HG02588 (cell line): Measurements from ENCODE around the gene ASB17.
"Not testable (repeated sequence)": the region's sequence is repeated elsewhere in the genome, so short reads cannot be mapped to it uniquely, and the experiment has no call there.

ENCODE experiments used
- ATAC-seq: cut with Tn5 transposase; IDR thresholded peaks from one replicate; pipeline ENCODE4 v1.9.1; 2021; ENCODE audit warnings: mild to moderate bottlenecking, moderate library complexity; ENCODE audit not compliant: unreplicated experiment

ASB17 gene, protein sequence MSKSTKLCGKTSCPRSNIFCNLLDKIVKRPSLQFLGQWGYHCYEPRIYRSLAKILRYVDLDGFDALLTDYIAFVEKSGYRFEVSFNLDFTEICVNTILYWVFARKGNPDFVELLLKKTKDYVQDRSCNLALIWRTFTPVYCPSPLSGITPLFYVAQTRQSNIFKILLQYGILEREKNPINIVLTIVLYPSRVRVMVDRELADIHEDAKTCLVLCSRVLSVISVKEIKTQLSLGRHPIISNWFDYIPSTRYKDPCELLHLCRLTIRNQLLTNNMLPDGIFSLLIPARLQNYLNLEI

DNA sequence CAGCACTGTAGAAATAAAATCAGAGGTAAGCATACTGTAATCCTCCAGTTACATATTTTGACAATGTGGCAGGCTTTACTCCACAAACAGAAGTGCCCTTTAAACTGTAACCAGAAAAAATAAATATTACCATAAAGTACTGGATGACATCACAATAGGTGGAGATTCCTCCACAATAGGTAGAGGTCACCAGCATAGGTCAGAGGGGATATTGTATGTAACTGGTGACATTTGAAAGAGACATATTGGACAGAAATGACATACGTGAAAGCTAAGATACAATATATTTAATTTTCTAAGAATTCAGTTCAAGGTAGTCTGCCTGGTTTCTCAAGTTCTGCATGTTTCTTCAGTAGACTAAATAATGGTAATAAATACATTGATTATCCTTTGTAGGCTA is at the start of gene ASB17:
Gene ASB17 (minus strand): TSS at position 101 of the 400 bp plus-strand sequence. CDS start 113 bp downstream, outside the sequence.
- ATAC-seq, result no peak

DNA sequence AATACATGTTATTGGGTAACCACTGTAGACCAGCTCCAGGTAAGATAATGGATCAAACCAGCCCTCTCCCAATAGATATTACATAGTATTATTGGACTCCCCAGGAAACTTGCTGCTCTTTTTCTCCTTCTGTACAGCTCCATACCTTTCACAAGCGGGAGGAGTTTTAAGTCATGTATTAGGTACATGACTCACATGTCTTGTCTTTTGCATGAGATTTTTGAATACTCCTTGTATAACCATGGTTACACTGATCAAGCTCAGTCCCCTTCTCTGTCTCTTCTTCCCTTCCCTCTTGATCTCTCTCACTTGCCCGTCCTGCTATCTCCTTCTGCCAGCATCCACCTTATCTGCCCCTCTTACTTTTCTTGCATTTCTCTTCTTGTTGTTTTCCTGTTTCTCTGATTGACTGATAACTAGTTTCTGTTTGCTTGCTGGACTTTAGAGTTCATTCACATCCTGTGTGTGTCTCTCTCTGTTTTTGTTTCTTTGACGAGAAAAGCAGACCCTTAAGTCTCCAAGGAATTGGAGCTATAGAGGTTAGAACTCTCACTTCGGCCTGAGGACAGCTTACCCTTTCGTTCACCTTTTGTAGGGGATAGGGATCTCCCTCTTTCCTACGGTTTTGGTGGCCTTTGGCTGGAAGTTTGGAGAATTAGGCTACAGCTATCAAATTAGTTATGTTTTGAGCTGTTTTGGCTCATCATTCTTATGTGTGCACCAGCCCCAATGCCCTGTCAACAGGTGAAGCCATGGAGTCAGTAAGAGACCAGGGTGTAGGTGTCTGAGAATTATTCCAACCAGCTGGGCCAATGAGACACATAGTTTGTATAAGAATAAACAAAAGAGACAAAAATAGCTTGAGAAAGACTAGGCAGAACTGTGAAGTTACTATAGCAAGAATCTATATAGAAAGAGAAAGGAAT is 49.0 kb upstream of the ASB17 start:
- ATAC-seq, result peak; percentile 39

DNA sequence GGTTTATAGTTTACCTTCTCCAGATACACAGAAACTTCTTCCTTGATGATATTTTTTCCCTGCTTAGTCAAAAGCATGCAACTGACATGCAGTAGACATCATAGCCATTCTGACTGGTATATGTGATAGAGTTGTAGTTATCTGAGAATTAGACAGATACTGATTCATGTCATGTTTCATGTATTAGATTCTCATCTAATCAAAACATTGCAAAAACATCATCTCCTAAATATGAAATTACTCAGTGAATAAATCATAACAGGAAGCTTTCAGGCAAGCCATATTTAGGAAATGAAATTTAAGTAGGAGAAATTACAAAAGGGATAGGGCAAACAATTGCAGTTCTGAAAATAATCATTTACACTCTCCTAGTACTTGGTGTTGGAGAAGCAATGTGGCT is 38.4 kb upstream of the ASB17 start:
- no peak for ATAC-seq

DNA sequence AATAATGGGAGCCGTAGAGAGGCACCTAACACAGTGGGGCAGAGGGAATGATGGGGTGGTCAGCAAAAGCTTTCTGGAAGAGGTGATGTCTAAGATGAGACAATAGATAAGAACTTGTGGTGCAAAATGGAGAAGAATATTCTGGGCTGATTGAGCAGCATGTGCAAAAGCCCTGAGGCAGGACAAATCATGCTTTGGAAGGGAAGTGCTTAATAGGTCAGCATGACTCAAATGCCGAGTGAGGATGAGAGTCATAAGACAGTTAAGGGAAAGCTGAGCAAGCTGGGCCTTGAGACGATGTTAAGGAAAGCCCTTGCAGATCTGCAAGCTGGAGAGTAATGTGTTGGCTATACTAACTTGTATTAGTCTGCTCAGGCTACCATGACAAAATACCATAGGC is 37.3 kb upstream of the ASB17 start:
- ATAC-seq, result no peak

DNA sequence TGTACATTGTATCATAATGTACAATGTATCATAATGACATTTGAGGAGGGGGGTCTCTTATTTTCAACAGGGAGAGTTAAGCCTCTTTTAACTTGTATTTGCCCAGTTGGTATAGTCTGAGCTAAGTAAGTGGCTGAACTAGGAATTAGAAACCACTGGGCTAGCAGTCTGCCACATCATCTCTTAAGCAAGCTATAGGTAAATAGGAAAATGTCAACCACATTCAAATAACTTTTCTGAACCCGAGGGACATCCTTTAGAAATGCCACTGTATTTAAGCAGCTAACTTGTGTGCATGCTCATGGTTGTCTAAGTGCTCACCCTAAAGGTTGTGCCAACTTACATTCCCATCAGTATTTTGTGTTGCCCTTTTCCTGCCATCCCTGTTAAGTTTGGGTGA is 35.5 kb upstream of the ASB17 start:
- ATAC-seq, result no peak

DNA sequence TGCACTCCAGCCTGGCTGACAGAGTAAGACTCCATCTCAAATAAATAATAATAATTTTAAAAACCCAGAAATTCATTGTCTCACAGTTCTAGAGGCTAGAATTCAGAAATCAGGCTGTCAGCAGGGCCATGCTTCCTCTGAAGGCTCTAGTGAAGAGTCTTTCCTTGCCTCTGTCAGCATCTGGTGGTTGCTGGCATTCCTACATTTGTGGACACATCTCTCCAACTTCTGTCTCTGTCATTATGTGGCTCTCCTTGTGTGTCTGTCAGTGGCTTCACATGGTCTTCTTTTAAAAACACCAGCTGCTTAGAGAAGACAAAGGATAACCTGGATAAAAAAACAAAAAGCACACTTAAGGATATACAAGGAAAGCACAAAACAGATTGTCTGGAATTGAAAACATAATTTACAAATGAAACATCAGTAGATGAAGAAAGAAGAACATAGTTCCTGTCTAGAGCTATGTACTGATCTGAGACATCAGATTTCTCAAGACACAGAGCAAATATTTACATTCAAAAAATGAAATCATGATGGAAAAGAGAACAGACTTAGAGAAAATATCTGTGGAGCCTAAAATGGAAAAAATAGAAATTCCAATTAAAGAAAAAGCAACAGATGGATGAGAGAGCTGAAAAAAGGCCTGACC is 32.7 kb upstream of the ASB17 start:
- ATAC-seq, result no peak

DNA sequence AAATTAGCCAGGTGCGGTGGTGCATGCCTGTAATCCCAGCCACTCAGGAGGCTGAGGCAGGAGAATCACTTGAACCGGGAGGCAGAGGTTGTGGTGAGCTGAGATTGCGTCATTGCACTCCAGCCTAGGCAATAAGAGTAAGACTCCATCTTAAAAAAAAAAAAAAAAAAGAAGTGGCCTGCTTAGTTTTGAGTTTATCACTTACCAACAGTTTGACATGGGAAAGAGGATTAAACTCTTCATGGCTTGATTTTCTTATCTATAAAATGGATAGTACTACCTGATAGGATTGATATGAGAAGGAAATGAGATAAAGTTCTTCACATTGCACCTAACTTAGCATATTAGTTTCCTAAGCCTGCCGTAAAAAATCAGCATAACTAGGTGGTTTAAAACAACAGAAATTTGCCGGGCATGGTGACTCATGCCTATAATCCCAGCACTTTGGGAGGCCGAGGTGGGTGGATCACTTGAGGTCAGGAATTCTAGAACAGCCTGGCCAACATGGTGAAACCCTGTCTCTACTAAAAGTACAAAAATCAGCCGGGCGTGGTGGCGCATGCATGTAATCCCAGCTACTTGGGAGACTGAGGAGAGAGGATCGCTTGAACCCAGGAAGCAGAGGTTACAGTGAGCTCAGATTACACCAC is 32.0 kb upstream of the ASB17 start:
- ATAC-seq, result not testable (repeated sequence)

DNA sequence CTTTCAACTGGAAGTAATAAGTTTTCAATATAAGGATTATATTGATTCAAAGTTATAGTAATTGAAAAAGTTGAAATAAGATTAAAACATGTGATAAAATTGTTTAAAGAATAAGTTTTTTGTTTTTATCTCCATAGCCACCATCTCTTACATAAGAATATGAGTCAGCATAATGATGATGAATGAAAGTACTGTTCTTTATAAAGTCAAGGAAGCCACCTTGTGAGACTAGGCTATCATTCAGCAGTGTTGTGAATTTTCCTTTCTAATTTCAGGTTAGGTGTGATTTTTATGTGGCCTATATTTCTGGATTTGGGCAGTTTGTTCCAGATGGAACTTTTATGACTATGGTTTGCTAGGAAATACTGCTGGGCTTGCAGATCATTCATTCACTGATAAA is 22.4 kb upstream of the ASB17 start:
- no peak for ATAC-seq

DNA sequence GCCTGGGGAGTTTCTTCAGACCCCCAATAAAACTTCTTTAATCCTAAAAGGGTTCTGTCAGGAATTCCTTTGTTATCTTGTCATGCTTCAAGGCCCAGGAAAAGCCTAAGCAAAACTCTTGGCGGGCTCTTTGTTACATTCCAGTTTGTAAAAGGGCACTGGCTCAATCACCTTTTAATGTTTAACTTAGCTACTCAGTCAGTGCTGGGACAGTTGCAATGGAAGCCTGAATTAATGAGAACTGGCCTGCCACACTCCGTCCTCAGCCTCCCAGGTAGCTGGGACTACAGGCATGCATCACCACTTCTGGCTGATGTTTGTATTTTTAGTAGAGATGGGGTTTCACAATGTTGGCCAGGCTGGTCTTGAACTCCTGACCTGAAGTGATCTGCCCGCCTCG is 21.3 kb upstream of the ASB17 start:
- ATAC-seq, result no peak

GRCh38 chr1:75952016-75952415 is 19.8 kb upstream of the ASB17 start:
- no peak for ATAC-seq

DNA sequence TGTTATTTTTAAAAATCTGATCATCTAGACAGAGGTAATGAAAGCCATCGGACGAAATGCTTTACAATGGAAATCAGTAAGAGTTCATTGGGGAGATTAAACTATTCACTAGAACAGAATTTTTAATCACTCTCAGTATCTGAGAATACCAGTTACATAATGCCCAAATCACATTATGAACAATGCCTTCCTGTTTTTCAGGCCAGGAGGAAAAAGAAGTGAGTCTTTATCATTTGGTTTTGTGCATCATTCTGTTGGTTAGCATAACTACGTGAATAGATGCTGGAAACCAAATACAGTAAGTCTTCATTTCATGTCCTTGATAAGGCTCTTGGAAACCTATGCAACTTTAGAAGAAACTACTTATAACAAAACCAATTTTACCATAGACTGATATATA is 18.0 kb upstream of the ASB17 start:
- no peak for ATAC-seq

GRCh38 chr1:75943037-75943436 is 10.8 kb upstream of the ASB17 start:
- not testable (repeated sequence) for ATAC-seq

DNA sequence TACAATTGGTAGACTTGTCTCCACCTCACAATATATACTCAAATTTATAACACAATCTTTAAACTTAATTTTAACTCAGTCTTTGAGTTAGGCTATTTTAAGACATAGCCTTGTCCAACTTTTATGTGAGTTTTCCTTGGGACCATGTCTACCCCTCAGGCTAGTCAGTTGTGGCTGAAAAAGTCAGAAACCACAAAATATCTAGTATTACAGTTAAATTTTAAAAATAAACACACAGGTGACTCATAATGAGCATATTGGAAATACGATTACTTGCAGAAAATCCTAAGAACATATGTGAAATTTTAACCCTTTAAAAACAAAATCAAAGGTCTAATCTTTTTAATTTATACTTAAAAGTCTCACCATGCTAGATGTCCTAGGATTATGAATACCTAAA is 4.8 kb upstream of the ASB17 start:
- ATAC-seq, result no peak

GRCh38 chr1:75922698-75923097 is 9.5 kb downstream of the ASB17 start:
- ATAC-seq, result no peak

DNA sequence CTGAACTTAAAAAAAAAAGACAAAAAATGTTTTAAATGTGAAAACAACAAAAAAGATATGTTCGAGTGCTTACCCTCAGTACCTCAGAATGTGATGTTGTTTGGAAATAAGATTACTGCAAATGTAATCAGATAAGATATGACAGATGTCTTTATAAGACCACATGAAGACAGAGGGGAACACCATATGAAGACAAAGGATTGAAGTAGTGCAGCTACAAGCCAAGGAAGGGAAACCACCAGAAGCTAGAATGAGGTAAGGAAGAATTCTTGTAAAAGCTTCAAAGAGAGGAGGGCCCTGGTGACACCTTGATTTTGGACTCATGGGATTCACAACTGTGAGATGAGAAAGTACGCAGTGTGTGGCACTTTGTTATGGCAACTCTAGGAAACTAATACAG is 15.4 kb downstream of the ASB17 start:
- no peak for ATAC-seq

DNA sequence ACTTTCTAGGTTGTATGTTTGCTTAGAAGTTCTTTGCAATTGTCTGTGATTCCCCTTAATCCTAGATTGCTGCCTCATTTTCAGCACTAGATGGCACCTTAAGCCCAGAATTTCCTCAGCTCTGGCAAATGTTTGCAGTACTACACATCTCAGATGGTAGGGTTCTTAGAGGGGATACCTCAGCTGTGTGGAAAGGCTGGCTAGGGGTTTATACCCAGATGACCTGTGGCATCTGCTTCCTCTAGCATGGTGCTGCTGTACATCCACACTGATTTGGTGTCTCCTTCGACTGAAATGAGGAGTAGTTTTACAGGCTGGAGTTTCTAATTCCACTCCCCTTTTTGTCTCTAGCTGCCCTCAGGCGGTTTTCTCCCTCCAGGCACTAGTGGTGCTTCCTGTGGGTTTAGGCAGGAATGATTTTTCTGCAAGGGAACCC is 23.5 kb downstream of the ASB17 start:
- ATAC-seq, result no peak

DNA sequence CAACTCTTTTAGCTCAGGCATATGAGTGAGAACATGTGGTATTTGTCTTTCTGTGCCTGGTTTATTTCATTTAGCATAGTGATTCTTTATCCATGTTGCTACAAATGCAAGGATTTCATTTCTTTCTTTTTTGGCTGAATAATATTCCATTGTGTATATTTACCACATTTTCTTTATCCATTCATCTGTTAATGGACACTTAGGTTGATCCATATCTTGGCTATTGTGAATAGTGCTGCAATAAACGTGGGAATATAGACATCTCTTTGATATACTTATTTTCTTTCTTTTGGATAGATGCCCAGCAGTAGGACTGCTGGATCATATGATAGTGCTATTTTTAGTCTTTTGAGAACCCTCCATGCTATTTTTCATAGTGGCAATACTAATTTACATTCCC is 30.8 kb downstream of the ASB17 start:
- no peak for ATAC-seq

- ATAC-seq, result no peak
Observed at GRCh38 chr1:75884437-75884836, 47.8 kb downstream of the ASB17 start.

GRCh38 chr1:75879985-75880384 is 52.2 kb downstream of the ASB17 start:
- no peak for ATAC-seq

DNA sequence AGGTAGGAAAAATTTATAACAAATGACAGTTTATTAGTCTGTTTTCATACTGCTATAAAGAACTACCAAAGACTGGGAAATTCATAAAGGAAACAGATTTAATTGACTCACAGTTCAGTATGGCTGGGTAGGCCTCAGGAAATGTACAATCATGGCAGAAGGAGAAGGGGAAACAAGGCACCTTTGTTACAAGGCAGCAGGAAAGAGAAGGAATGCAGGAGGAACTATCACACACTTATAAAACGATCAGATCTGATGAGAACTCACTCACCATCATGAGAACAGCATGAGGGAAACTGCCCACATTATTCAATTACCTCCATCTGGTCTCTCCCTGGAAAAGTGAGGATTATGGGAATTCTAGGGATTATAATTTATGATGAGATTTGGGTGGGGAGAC is 61.3 kb downstream of the ASB17 start:
- ATAC-seq, result no peak
